IMR-90 (cell line): ENCODE results near the gene CEMP1.
A peak's percentile ranks its signal among the peaks of the same experiment; 100 is the strongest.

Experiments used
- BHLHE40 ChIP-seq: fragments of 150-350 bp; IDR thresholded peaks from 2 replicates; pipeline ENCODE4 v1.6.1; 2016; ENCODE audit warnings: mild to moderate bottlenecking, low read depth, low read length
- CEBPB ChIP-seq: IDR thresholded peaks from 2 replicates; pipeline ENCODE4 v1.6.1; 2012; ENCODE audit warnings: low read depth, low read length, improper control_type of control experiment
- CHD1 ChIP-seq: IDR thresholded peaks from 2 replicates; pipeline ENCODE4 v1.6.1; 2012; ENCODE audit warnings: low read depth, low read length, improper control_type of control experiment
- CTCF ChIP-seq: conservative IDR thresholded peaks from 2 replicates; pipeline ENCODE4 v1.5.1; 2012; ENCODE audit warnings: mild to moderate bottlenecking, low read depth, low read length, improper control_type of control experiment
- ELK1 ChIP-seq: fragments of 150-350 bp; IDR thresholded peaks from 2 replicates; pipeline ENCODE4 v1.6.1; 2016; ENCODE audit warnings: low read depth, mild to moderate bottlenecking, low read length, moderate library complexity, borderline replicate concordance
- FOS ChIP-seq: fragments of 150-350 bp; IDR thresholded peaks from 2 replicates; pipeline ENCODE4 v1.6.1; 2016; ENCODE audit warnings: low read depth, low read length
- MAFK ChIP-seq: IDR thresholded peaks from 2 replicates; pipeline ENCODE4 v1.6.1; 2012; ENCODE audit warnings: low read depth, low read length, improper control_type of control experiment
- MAZ ChIP-seq: IDR thresholded peaks from 2 replicates; pipeline ENCODE4 v1.6.1; 2012; ENCODE audit warnings: low read depth, mild to moderate bottlenecking, low read length, improper control_type of control experiment, moderate library complexity, borderline replicate concordance
- MXI1 ChIP-seq: IDR thresholded peaks from 2 replicates; pipeline ENCODE4 v1.6.1; 2012; ENCODE audit warnings: low read depth, mild to moderate bottlenecking, low read length, moderate library complexity, borderline replicate concordance
- POLR2A ChIP-seq: IDR thresholded peaks from 2 replicates; pipeline ENCODE4 v1.6.1; 2012; ENCODE audit warnings: mild to moderate bottlenecking, low read depth, low read length
- RAD21 ChIP-seq: IDR thresholded peaks from 2 replicates; pipeline ENCODE4 v1.6.1; 2012; ENCODE audit warnings: low read length, improper control_type of control experiment
- RCOR1 ChIP-seq: IDR thresholded peaks from 2 replicates; pipeline ENCODE4 v1.6.1; 2012; ENCODE audit warnings: mild to moderate bottlenecking, low read length, improper control_type of control experiment; ENCODE audit not compliant: insufficient replicate concordance
- SMC3 ChIP-seq: fragments of 150-350 bp; IDR thresholded peaks from 2 replicates; pipeline ENCODE4 v1.6.1; 2016; ENCODE audit warnings: low read depth, mild to moderate bottlenecking, antibody characterized with exemption, low read length, moderate library complexity
- USF2 ChIP-seq: fragments of 150-350 bp; IDR thresholded peaks from 2 replicates; pipeline ENCODE4 v1.6.1; 2017; ENCODE audit warnings: mild to moderate bottlenecking, antibody characterized with exemption, low read length, low read depth

- TF ChIP-seq CEBPB = no peak
- no peak for TF ChIP-seq MAFK
- TF ChIP-seq POLR2A = no peak
- TF ChIP-seq USF2 = no peak
- no peak for TF ChIP-seq CTCF
- no peak for TF ChIP-seq FOS
- no peak for TF ChIP-seq SMC3
- TF ChIP-seq BHLHE40 = no peak
- no peak for TF ChIP-seq CHD1
- TF ChIP-seq RAD21 = no peak
- no peak for TF ChIP-seq ELK1
- no peak for TF ChIP-seq MXI1
- peak; percentile 24; the same call in 1 of the 2 replicates for TF ChIP-seq MAZ
- TF ChIP-seq RCOR1 = no peak
Observed at GRCh38 chr16:2532494-2533141, 1.4 kb upstream of the CEMP1 start.
